Measurements from ENCODE around the gene SLC24A5. TPM values are rescaled to one million over a fixed set of nuclear protein-coding genes. Genes with fewer than 3 reads are reported as not detected.

The SLC24A5 gene
- total and polyA plus RNA-seq, 7 donors = not detected

GRCh38 chr15:48091522-48091921, 29.3 kb upstream of the SLC24A5 start:
- DNase-seq (no peak), ATAC-seq (no peak)
- no peak for TF ChIP-seq CTCF (IDR thresholded peaks at IDR 0.05)
- Histone ChIP-seq H3K27ac (no peak overlapping the region), H3K36me3 (ENCODE audit: insufficient read depth in 1 of 2, low read depth in 1 of 2) (no peaks in the 10 kb centered on the region), H3K4me1 (no peaks in the 10 kb centered on the region), H3K4me3 (no peak overlapping the region), H3K27me3 (ENCODE audit: insufficient read depth in 3 of 3, low read length in 2 of 3) (peaks cover 0 to 3% (median 2%) of the 10 kb centered on the region in 3 donors), H3K9me3 (no peaks in the 10 kb centered on the region)
- intact Hi-C loops (cut with DNase I) = no loop called here
- WGBS, 3 donors = 42 to 51% (median 48%) methylated on average over 4 of the region's 4 CpGs

GRCh38 chr15:48096355-48096786, 24.4 kb upstream of the SLC24A5 start:
- no peak for ATAC-seq
- no peaks in the 10 kb centered on the region for H3K4me1 ChIP-seq
- intact Hi-C loops (cut with DNase I) = no loop called here
- no peaks in the 10 kb centered on the region for H3K36me3 ChIP-seq (ENCODE audit: insufficient read depth in 1 of 2, low read depth in 1 of 2)
- DNase-seq = no peak
- no peak overlapping the region for H3K4me3 ChIP-seq
- 75 to 77% (median 75%) methylated on average over 4 of the region's 4 CpGs for WGBS, 3 donors
- TF ChIP-seq CTCF (IDR thresholded peaks at IDR 0.05) = no peak
- H3K9me3 ChIP-seq = no peaks in the 10 kb centered on the region
- H3K27ac ChIP-seq = no peak overlapping the region
- no peaks in the 10 kb centered on the region for H3K27me3 ChIP-seq (ENCODE audit: insufficient read depth in 3 of 3, low read length in 2 of 3)

- ATAC-seq = no peak
- H3K9me3 ChIP-seq = no peaks in the 10 kb centered on the region
- no peak for DNase-seq
- H3K4me1 ChIP-seq = no peaks in the 10 kb centered on the region
- no peaks in the 10 kb centered on the region for H3K36me3 ChIP-seq (ENCODE audit: insufficient read depth in 1 of 2, low read depth in 1 of 2)
- H3K27me3 ChIP-seq (ENCODE audit: insufficient read depth in 3 of 3, low read length in 2 of 3) = no peaks in the 10 kb centered on the region
- no peak for TF ChIP-seq CTCF (IDR thresholded peaks at IDR 0.05)
- H3K4me3 ChIP-seq = no peak overlapping the region
- intact Hi-C loops (cut with DNase I) = no loop called here
- 65 to 77% (median 67%) methylated on average over 2 of the region's 2 CpGs for WGBS, 3 donors
- no peak overlapping the region for H3K27ac ChIP-seq
Observed at GRCh38 chr15:48096813-48097212, 24.0 kb upstream of the SLC24A5 start.

- Histone ChIP-seq H3K36me3 (ENCODE audit: insufficient read depth in 1 of 2, low read depth in 1 of 2) (no peaks in the 10 kb centered on the region), H3K4me1 (no peaks in the 10 kb centered on the region), H3K9me3 (no peaks in the 10 kb centered on the region), H3K27me3 (ENCODE audit: insufficient read depth in 3 of 3, low read length in 2 of 3) (no peaks in the 10 kb centered on the region), H3K4me3 (no peak overlapping the region), H3K27ac (no peak overlapping the region)
- no peak for ATAC-seq
- WGBS, 3 donors = 73 to 79% (median 76%) methylated on average over 2 of the region's 2 CpGs
- intact Hi-C loops (cut with DNase I) = no loop called here
- TF ChIP-seq CTCF (IDR thresholded peaks at IDR 0.05) = no peak
- no peak for DNase-seq
Observed at GRCh38 chr15:48097264-48097663, 23.5 kb upstream of the SLC24A5 start.

GRCh38 chr15:48101376-48101961, 19.3 kb upstream of the SLC24A5 start:
- DNase-seq (no peak), ATAC-seq (no peak)
- TF ChIP-seq CTCF (IDR thresholded peaks at IDR 0.05) = no peak
- Histone ChIP-seq H3K4me1 (no peaks in the 10 kb centered on the region), H3K27ac (no peak overlapping the region), H3K27me3 (ENCODE audit: insufficient read depth in 3 of 3, low read length in 2 of 3) (peaks cover 0 to under 1% (median 0%) of the 10 kb centered on the region in 3 donors), H3K36me3 (ENCODE audit: insufficient read depth in 1 of 2, low read depth in 1 of 2) (no peaks in the 10 kb centered on the region), H3K4me3 (no peak overlapping the region), H3K9me3 (no peaks in the 10 kb centered on the region)
- intact Hi-C loops (cut with DNase I) = no loop called here
- WGBS, 3 donors = 65 to 73% (median 66%) methylated on average over 6 of the region's 6 CpGs
